ENCODE results near the gene STAT1.

- TF ChIP-seq EZH2 (IDR thresholded peaks at IDR 0.05): no peak
- no peak for TF ChIP-seq POLR2AphosphoS5 (IDR thresholded peaks at IDR 0.05; ENCODE audit: borderline replicate concordance, low read depth, low read length)
Observed at GRCh38 chr2:191031256-191031655, 17.3 kb upstream of the STAT1 start.
